Stimulated activated CD8-positive, alpha-beta memory T cell treated with anti-CD3 and anti-CD28 coated beads, Interleukin-12 subunit alpha, Interleukin-12 subunit beta, amount 100 ng/mL, for 24 hours (primary cell): ENCODE measurements around the gene GPX3.

ENCODE experiments used
- DNase-seq: peaks from one replicate; pipeline ENCODE4 v3.0.0-alpha.2; 2020; ENCODE audit errors: extremely low read depth

GPX3 gene

GRCh38 chr5:151034422-151035379 is 14.3 kb downstream of the GPX3 start:
- no peak for DNase-seq

- DNase-seq: no peak
These were observed 16.2 kb downstream of the GPX3 start for GRCh38 chr5:151036556-151036955.

GRCh38 chr5:151037561-151038411 is 17.4 kb downstream of the GPX3 start:
- DNase-seq: no peak

- no peak for DNase-seq
These were observed 18.0 kb downstream of the GPX3 start for GRCh38 chr5:151038412-151038745.

GRCh38 chr5:151038801-151039238 is 18.4 kb downstream of the GPX3 start:
- no peak for DNase-seq

- no peak for DNase-seq
These were observed 19.3 kb downstream of the GPX3 start for GRCh38 chr5:151039665-151040064.

- no peak for DNase-seq
These were observed 19.9 kb downstream of the GPX3 start for GRCh38 chr5:151040211-151040747.

GRCh38 chr5:151041577-151042268 is 21.3 kb downstream of the GPX3 start:
- no peak for DNase-seq

GRCh38 chr5:151042453-151043093 is 22.2 kb downstream of the GPX3 start:
- no peak for DNase-seq

- DNase-seq: no peak
These were observed 27.5 kb downstream of the GPX3 start for GRCh38 chr5:151047814-151048425.

- DNase-seq: no peak
These were observed 28.1 kb downstream of the GPX3 start for GRCh38 chr5:151048526-151048925.

GRCh38 chr5:151051066-151051930 is 30.9 kb downstream of the GPX3 start:
- DNase-seq: peak; percentile 54

- DNase-seq: no peak
These were observed 31.7 kb downstream of the GPX3 start for GRCh38 chr5:151051931-151052608.

GRCh38 chr5:151052836-151053235 is 32.4 kb downstream of the GPX3 start:
- no peak for DNase-seq

GRCh38 chr5:151053796-151054462 is 33.5 kb downstream of the GPX3 start:
- no peak for DNase-seq

- no peak for DNase-seq
These were observed 34.3 kb downstream of the GPX3 start for GRCh38 chr5:151054709-151055108.

GRCh38 chr5:151055336-151055735 is 34.9 kb downstream of the GPX3 start:
- no peak for DNase-seq
